DOHH2 (cell line): ENCODE data around the gene SCUBE3.

ENCODE experiments used
- H3F3A ChIP-seq: fragments of 200-600 bp; sonication (generic), shearing (Covaris generic); 2 replicates; pipeline ENCODE4 v1.6.0; 2016; ENCODE audit warnings: antibody characterized with exemption, mild to moderate bottlenecking; ENCODE audit not compliant: control insufficient read depth, insufficient read depth
- H3K27ac ChIP-seq: fragments of 200-600 bp; sonication (generic); 2 replicates; pipeline ENCODE4 v1.5.1; 2014; ENCODE audit warnings: low read depth, mild to moderate bottlenecking, low read length, moderate library complexity
- H3K27me3 ChIP-seq: fragments of 200-600 bp; sonication (generic); 2 replicates; pipeline ENCODE4 v1.6.1; 2014; ENCODE audit warnings: mild to moderate bottlenecking, low read length, mixed read lengths; ENCODE audit not compliant: control insufficient read depth
- H3K36me3 ChIP-seq: fragments of 200-600 bp; sonication (generic); 2 replicates; pipeline ENCODE4 v1.6.1; 2014; ENCODE audit warnings: mild to moderate bottlenecking, low read length, moderate library complexity, mixed read lengths; ENCODE audit not compliant: control insufficient read depth
- H3K4me1 ChIP-seq: fragments of 200-600 bp; sonication (generic); 2 replicates; pipeline ENCODE4 v1.6.1; 2014; ENCODE audit warnings: mild to moderate bottlenecking, low read length, mixed read lengths; ENCODE audit not compliant: control insufficient read depth
- H3K4me2 ChIP-seq: fragments of 200-600 bp; sonication (generic); 2 replicates; pipeline ENCODE4 v1.6.0; 2014; ENCODE audit warnings: mild to moderate bottlenecking, low read length, moderate library complexity
- H3K4me3 ChIP-seq: fragments of 200-600 bp; sonication (generic); 2 replicates; pipeline ENCODE4 v1.5.1; 2014; ENCODE audit warnings: mild to moderate bottlenecking, low read length, mixed read lengths
- H3K79me2 ChIP-seq: fragments of 200-600 bp; sonication (generic); 2 replicates; pipeline ENCODE4 v1.6.1; 2014; ENCODE audit warnings: mild to moderate bottlenecking, low read length, mixed read lengths; ENCODE audit not compliant: control insufficient read depth
- H3K9me2 ChIP-seq: fragments of 200-600 bp; sonication (generic); replicated peaks from 2 replicates; pipeline ENCODE4 v1.6.1; 2014; ENCODE audit warnings: mild to moderate bottlenecking, low read length, mixed read lengths; ENCODE audit not compliant: control insufficient read depth
- H3K9me3 ChIP-seq: fragments of 200-600 bp; sonication (generic); 2 replicates; pipeline ENCODE4 v1.6.1; 2014; ENCODE audit warnings: antibody characterized with exemption, low read length, mixed read lengths; ENCODE audit not compliant: control insufficient read depth, insufficient read depth
- H4K20me1 ChIP-seq: fragments of 200-600 bp; sonication (generic); 2 replicates; pipeline ENCODE4 v1.6.0; 2014; ENCODE audit warnings: low read depth, mild to moderate bottlenecking, antibody characterized with exemption, low read length, moderate library complexity; ENCODE audit not compliant: control insufficient read depth, insufficient read depth
- EZH2phosphoT487 ChIP-seq: fragments of 200-600 bp; sonication (generic); IDR thresholded peaks from 2 replicates; pipeline ENCODE4 v1.6.1; 2017; ENCODE audit warnings: borderline replicate concordance, mild to moderate bottlenecking, antibody characterized with exemption, low read length, moderate library complexity, mixed read lengths
- TF ChIP-seq, protein P1 (sequence below): fragments of 200-600 bp; sonication (generic); IDR thresholded peaks from one replicate; pipeline ENCODE4 v1.5.1; 2014; ENCODE audit warnings: antibody characterized with exemption, mild to moderate bottlenecking, low read depth, low read length; ENCODE audit not compliant: poor library complexity, severe bottlenecking

Gene SCUBE3

DNA sequence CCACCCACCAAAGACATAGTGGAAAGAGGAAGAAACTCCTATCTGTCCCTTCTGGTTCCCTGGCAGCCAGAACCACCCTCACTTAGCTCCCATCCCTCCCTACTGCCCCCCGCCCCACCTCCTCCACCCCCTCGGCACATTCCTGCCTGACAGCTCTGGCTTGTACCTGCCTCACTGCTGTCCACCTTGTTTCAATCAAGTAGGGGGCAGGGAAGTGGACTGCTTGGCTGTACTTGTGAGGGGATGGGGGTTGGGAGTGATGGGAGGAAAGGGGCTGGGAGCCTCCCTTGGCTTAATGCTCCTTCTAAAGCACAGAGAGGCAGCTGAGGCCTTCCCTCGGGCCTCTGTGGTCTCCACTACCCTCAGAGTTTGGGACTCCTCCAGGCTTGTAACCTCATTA, 23.7 kb downstream of the SCUBE3 start:
- Histone ChIP-seq H3K4me2 (no peak overlapping the region), H3K9me2 (no peaks in the 10 kb centered on the region), H3K9me3 (no peaks in the 10 kb centered on the region), H3K27me3 (no peaks in the 10 kb centered on the region), H3F3A (no peaks in the 10 kb centered on the region), H4K20me1 (peaks cover 5% of the 10 kb centered on the region; the same call in 1 of the 2 replicates), H3K4me1 (no peaks in the 10 kb centered on the region), H3K27ac (no peak overlapping the region), H3K79me2 (no peaks in the 10 kb centered on the region), H3K36me3 (no peaks in the 10 kb centered on the region), H3K4me3 (no peak overlapping the region)
- no peak for TF ChIP-seq EZH2phosphoT487
- TF ChIP-seq, protein P1, sequence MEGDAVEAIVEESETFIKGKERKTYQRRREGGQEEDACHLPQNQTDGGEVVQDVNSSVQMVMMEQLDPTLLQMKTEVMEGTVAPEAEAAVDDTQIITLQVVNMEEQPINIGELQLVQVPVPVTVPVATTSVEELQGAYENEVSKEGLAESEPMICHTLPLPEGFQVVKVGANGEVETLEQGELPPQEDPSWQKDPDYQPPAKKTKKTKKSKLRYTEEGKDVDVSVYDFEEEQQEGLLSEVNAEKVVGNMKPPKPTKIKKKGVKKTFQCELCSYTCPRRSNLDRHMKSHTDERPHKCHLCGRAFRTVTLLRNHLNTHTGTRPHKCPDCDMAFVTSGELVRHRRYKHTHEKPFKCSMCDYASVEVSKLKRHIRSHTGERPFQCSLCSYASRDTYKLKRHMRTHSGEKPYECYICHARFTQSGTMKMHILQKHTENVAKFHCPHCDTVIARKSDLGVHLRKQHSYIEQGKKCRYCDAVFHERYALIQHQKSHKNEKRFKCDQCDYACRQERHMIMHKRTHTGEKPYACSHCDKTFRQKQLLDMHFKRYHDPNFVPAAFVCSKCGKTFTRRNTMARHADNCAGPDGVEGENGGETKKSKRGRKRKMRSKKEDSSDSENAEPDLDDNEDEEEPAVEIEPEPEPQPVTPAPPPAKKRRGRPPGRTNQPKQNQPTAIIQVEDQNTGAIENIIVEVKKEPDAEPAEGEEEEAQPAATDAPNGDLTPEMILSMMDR, result no peak

DNA sequence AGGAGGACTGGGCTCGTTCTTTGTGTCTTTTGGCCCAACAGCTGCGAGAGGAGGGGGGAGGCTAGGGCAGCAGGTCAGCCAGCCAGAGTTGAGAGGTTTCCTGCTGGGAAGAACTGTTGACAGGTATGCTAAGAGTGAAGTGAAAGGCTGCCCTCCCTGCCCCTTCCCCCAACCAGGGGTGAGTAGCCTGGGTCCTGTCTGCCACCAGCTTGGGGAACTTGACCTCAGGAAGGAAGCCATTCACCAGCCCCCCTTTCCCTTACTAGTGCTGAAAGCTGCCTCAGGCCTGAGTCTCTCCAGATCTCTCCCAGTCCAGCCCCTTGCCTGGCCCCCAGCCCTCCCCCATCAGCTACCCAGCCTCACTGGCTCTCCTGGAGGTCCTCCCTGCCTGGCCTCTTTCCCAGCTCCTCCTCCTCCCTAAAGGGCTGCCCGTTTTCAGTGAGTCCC, 25.1 kb downstream of the SCUBE3 start:
- no peak overlapping the region for H3K4me3 ChIP-seq
- no peaks in the 10 kb centered on the region for H3K27me3 ChIP-seq
- H3K27ac ChIP-seq, result no peak overlapping the region
- H3K36me3 ChIP-seq, result no peaks in the 10 kb centered on the region
- H3K4me2 ChIP-seq, result no peak overlapping the region
- H3F3A ChIP-seq, result no peaks in the 10 kb centered on the region
- no peaks in the 10 kb centered on the region for H3K4me1 ChIP-seq
- TF ChIP-seq, protein P1, result no peak
- TF ChIP-seq EZH2phosphoT487, result no peak
- no peaks in the 10 kb centered on the region for H3K79me2 ChIP-seq
- H4K20me1 ChIP-seq, result peaks cover 8% of the 10 kb centered on the region; the same call in 1 of the 2 replicates
- no peaks in the 10 kb centered on the region for H3K9me3 ChIP-seq
- H3K9me2 ChIP-seq, result no peaks in the 10 kb centered on the region

DNA sequence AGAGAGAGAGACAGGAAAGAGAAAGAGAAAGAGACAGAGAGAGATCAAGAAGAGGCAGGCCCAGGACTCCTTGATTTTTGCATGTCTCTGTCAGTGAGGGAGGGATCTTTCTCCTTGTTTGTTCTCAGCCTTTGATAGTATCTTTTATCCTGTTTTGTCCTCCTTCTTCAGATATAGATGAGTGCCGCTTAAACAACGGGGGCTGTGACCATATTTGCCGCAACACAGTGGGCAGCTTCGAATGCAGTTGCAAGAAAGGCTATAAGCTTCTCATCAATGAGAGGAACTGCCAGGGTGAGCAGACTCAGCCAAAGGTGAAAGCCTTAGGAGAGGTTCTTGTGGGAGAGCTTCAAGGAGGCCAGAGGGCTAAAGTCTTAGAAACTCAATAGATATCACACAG, 25.8 kb downstream of the SCUBE3 start:
- Histone ChIP-seq H3K9me3 (no peaks in the 10 kb centered on the region), H3K36me3 (no peaks in the 10 kb centered on the region), H3F3A (no peaks in the 10 kb centered on the region), H3K9me2 (no peaks in the 10 kb centered on the region), H3K27me3 (no peaks in the 10 kb centered on the region), H3K4me1 (no peaks in the 10 kb centered on the region), H4K20me1 (peaks cover 8% of the 10 kb centered on the region; the same call in 1 of the 2 replicates), H3K27ac (no peak overlapping the region), H3K4me3 (no peak overlapping the region), H3K79me2 (no peaks in the 10 kb centered on the region), H3K4me2 (no peak overlapping the region)
- TF ChIP-seq EZH2phosphoT487, result no peak
- TF ChIP-seq, protein P1, result no peak
